Neuronal stem cell (in vitro differentiated cells): ENCODE measurements around the gene CYP27B1.

Experiments used
- DNase-seq: peaks from one replicate; pipeline ENCODE4 v3.0.0-alpha.2; 2013; ENCODE audit warnings: low spot score
- H2AFZ ChIP-seq: one replicate; pipeline ENCODE4 v1.6.1; 2013; ENCODE audit warnings: mild to moderate bottlenecking, low read length, inconsistent platforms
- H2AK5ac ChIP-seq: 2 replicates; pipeline ENCODE4 v1.6.1; 2013; ENCODE audit warnings: low read depth, mild to moderate bottlenecking, inconsistent platforms, low read length, moderate library complexity, mixed read lengths
- H2BK120ac ChIP-seq: 2 replicates; pipeline ENCODE4 v1.6.1; 2013; ENCODE audit warnings: low read depth, mild to moderate bottlenecking, inconsistent platforms, low read length, moderate library complexity, mixed read lengths
- H2BK12ac ChIP-seq: one replicate; pipeline ENCODE4 v1.6.1; 2013; ENCODE audit warnings: low read length, inconsistent platforms
- H2BK15ac ChIP-seq: 2 replicates; pipeline ENCODE4 v1.6.1; 2013; ENCODE audit warnings: mild to moderate bottlenecking, low read length, inconsistent platforms, mixed read lengths
- H2BK5ac ChIP-seq: one replicate; pipeline ENCODE4 v1.6.1; 2013; ENCODE audit warnings: inconsistent platforms, mild to moderate bottlenecking, low read length, moderate library complexity
- H3K14ac ChIP-seq: one replicate; pipeline ENCODE4 v1.6.1; 2013; ENCODE audit warnings: low read length, inconsistent platforms
- H3K18ac ChIP-seq: 2 replicates; pipeline ENCODE4 v1.6.1; 2013; ENCODE audit warnings: low read length, inconsistent platforms
- H3K23ac ChIP-seq: 2 replicates; pipeline ENCODE4 v1.6.1; 2013; ENCODE audit warnings: low read depth, mild to moderate bottlenecking, mixed read lengths, low read length, inconsistent platforms; ENCODE audit not compliant: poor library complexity
- H3K27ac ChIP-seq: replicated peaks from 3 replicates; pipeline ENCODE4 v1.5.1; 2013; ENCODE audit warnings: low read length, inconsistent platforms
- H3K27me3 ChIP-seq, 3 experiments: 2 replicates each; pipeline ENCODE4 v1.6.1; 2013; ENCODE audit warnings: low read length in 3 of 3, mild to moderate bottlenecking in 2 of 3, inconsistent platforms in 1 of 3, low read depth in 1 of 3, mixed read lengths in 1 of 3, moderate library complexity in 1 of 3; ENCODE audit not compliant: control insufficient read depth in 3 of 3, insufficient read depth in 3 of 3
- H3K36me3 ChIP-seq, 2 donors: replicated peaks in 1 of 2; 2 replicates each; pipeline ENCODE4 v1.6.1; 2013; ENCODE audit warnings: low read length in 2 of 2; ENCODE audit not compliant: control insufficient read depth in 2 of 2, insufficient read depth in 2 of 2
- H3K4ac ChIP-seq: 2 replicates; pipeline ENCODE4 v1.6.1; 2013; ENCODE audit warnings: inconsistent platforms, mild to moderate bottlenecking, low read length, moderate library complexity
- H3K4me1 ChIP-seq, 2 donors: 1 replicate in 1 of 2; 2 replicates in 1 of 2; pipeline ENCODE4 v1.6.1; 2013; ENCODE audit warnings: low read length in 2 of 2, low read depth in 1 of 2; ENCODE audit not compliant: control insufficient read depth in 2 of 2, insufficient read depth in 1 of 2
- H3K4me2 ChIP-seq: one replicate; pipeline ENCODE4 v1.6.1; 2013; ENCODE audit warnings: mild to moderate bottlenecking, low read length, inconsistent platforms; ENCODE audit not compliant: insufficient read depth, poor library complexity, severe bottlenecking
- H3K4me3 ChIP-seq, 2 donors: 2 replicates each; pipeline ENCODE4 v1.5.1; 2013; ENCODE audit warnings: low read length in 2 of 2, mild to moderate bottlenecking in 2 of 2, inconsistent platforms in 1 of 2, moderate library complexity in 1 of 2
- H3K79me1 ChIP-seq: one replicate; pipeline ENCODE4 v1.6.1; 2013; ENCODE audit warnings: low read depth, mild to moderate bottlenecking, inconsistent platforms, low read length, moderate library complexity
- H3K9ac ChIP-seq: one replicate; pipeline ENCODE4 v1.6.1; 2013; ENCODE audit warnings: mild to moderate bottlenecking, low read depth, low read length, inconsistent platforms; ENCODE audit not compliant: poor library complexity
- H3K9me3 ChIP-seq, 2 donors: replicated peaks in 1 of 2; 2 replicates each; pipeline versions ENCODE3 to v1.6.1; 2013; ENCODE audit warnings: low read length in 2 of 2, mild to moderate bottlenecking in 2 of 2, inconsistent platforms in 1 of 2, low read depth in 1 of 2, mixed read lengths in 1 of 2, moderate library complexity in 1 of 2; ENCODE audit not compliant: control insufficient read depth in 2 of 2, insufficient read depth in 1 of 2
- H4K8ac ChIP-seq: one replicate; pipeline ENCODE4 v1.6.1; 2013; ENCODE audit warnings: low read depth, mild to moderate bottlenecking, inconsistent platforms, low read length, moderate library complexity
- H4K91ac ChIP-seq: one replicate; pipeline ENCODE4 v1.6.1; 2013; ENCODE audit warnings: low read length, low read depth, mild to moderate bottlenecking, inconsistent platforms; ENCODE audit not compliant: poor library complexity
- WGBS, 2 donors: extraction: QIAGEN DNeasy Blood & Tissue Kit; methylation state at CpG; one replicate each; pipeline ENCODE4 v1.1.7; 2013; ENCODE audit warnings: missing lambda C conversion rate in 2 of 2, mixed read lengths in 1 of 2; ENCODE audit not compliant: insufficient read length in 2 of 2, insufficient replicate concordance in 1 of 2; ENCODE audit errors: extremely low coverage in 2 of 2; 5-methylcytosine and 5-hydroxymethylcytosine counted together

Gene CYP27B1

DNA sequence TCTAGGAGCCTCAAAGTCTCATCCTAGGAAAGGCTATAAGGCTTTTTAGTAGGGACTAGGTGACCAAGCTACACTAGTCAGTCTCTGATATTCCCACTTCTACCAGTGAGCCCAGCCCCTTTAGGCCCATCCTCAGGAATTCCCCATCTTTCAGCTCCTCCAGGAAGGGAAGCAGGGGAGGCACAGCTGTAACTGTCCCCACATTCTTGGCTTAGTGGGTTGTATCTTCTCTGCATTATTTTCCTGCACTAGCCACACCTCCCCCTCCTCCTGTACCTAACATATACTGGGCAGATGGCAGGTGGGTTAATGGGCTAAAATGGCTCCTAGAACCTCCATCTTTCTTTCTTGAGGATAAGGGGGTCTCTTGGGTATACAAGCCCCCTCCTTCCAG, 424 bp upstream of the CYP27B1 start:
- H3K27me3 ChIP-seq, result peaks cover 0 to 49% (median 22%) of the 10 kb centered on the region in 3 experiments
- no peak overlapping the region for H3K14ac ChIP-seq
- H3K9me3 ChIP-seq, result no peaks in the 10 kb centered on the region
- H3K79me1 ChIP-seq, result no peaks in the 10 kb centered on the region
- no peak overlapping the region for H3K4me3 ChIP-seq
- peak overlapping the region; percentile 42 for H3K4me2 ChIP-seq
- no peak overlapping the region for H2AK5ac ChIP-seq
- H3K4ac ChIP-seq, result no peak overlapping the region
- H2BK120ac ChIP-seq, result no peak overlapping the region
- H3K36me3 ChIP-seq, result peaks cover 10 to 63% of the 10 kb centered on the region in 2 donors
- H4K8ac ChIP-seq, result no peak overlapping the region
- no peak overlapping the region for H3K9ac ChIP-seq
- H3K18ac ChIP-seq, result no peak overlapping the region
- no peak for DNase-seq
- no peak overlapping the region for H2BK15ac ChIP-seq
- no peak overlapping the region for H3K23ac ChIP-seq
- peaks cover 0 to 20% of the 10 kb centered on the region in 2 donors for H3K4me1 ChIP-seq
- H3K27ac ChIP-seq, result no peak overlapping the region
- no peak overlapping the region for H2AFZ ChIP-seq
- no peak overlapping the region for H4K91ac ChIP-seq
- no peak overlapping the region for H2BK5ac ChIP-seq
- H2BK12ac ChIP-seq, result no peak overlapping the region

DNA sequence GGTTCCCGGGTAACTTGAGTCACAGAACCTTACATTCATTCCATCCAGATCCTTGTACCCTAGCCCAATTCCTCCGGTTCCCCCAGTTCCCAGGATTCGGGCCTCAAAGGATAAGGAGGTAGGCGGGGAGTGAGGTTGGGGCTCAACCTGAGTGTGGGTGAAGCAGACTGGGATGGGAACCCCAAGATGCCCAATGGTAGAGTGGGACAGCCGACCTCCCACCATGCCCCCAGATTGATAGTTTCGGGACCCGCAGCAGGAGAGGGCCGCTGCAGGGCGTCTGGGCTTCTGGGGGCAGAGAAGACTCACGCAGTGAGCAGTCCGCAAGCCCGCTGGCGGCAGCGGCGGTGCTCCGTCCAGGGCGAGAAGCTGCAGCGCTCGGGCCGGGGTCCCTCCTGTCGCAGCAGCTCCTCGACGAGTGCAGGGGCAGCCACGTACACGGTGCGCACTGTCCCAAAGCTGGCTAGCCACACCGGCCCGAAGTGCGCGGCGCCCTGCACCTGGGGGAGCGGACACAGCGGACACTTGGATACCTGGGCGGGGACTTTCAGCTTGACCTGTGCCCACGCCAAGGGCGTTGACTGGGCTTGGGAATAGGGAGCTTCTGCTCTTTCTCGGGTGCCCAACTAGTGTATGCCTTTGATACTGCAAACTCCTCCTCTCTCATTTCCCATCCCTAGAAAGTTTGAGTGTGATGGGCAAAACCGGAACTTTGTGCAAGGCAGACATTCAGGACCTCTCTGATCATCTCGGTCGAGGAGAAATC, 997 bp downstream of the CYP27B1 start:
- no peak overlapping the region for H2AFZ ChIP-seq
- no peak overlapping the region for H4K8ac ChIP-seq
- no peak overlapping the region for H2BK15ac ChIP-seq
- DNase-seq, result no peak
- H3K36me3 ChIP-seq, result peaks cover 10 to 72% of the 10 kb centered on the region in 2 donors
- no peaks in the 10 kb centered on the region for H3K79me1 ChIP-seq
- H2AK5ac ChIP-seq, result no peak overlapping the region
- peaks cover 0 to 49% (median 22%) of the 10 kb centered on the region in 3 experiments for H3K27me3 ChIP-seq
- no peak overlapping the region for H4K91ac ChIP-seq
- H3K18ac ChIP-seq, result peak overlapping the region; percentile 32
- H3K9ac ChIP-seq, result no peak overlapping the region
- H3K9me3 ChIP-seq, result no peaks in the 10 kb centered on the region
- no CpG with 5 or more reads among the region's 40 CpGs for WGBS, 2 donors
- no peak overlapping the region for H2BK12ac ChIP-seq
- no peak overlapping the region for H3K27ac ChIP-seq
- no peak overlapping the region for H3K4me3 ChIP-seq
- H3K4me1 ChIP-seq, result peaks cover 0 to 15% of the 10 kb centered on the region in 2 donors
- H3K14ac ChIP-seq, result no peak overlapping the region
- peak overlapping the region; percentile 86 for H3K23ac ChIP-seq
- no peak overlapping the region for H3K4ac ChIP-seq
- H2BK120ac ChIP-seq, result no peak overlapping the region
- H3K4me2 ChIP-seq, result no peak overlapping the region
- no peak overlapping the region for H2BK5ac ChIP-seq

DNA sequence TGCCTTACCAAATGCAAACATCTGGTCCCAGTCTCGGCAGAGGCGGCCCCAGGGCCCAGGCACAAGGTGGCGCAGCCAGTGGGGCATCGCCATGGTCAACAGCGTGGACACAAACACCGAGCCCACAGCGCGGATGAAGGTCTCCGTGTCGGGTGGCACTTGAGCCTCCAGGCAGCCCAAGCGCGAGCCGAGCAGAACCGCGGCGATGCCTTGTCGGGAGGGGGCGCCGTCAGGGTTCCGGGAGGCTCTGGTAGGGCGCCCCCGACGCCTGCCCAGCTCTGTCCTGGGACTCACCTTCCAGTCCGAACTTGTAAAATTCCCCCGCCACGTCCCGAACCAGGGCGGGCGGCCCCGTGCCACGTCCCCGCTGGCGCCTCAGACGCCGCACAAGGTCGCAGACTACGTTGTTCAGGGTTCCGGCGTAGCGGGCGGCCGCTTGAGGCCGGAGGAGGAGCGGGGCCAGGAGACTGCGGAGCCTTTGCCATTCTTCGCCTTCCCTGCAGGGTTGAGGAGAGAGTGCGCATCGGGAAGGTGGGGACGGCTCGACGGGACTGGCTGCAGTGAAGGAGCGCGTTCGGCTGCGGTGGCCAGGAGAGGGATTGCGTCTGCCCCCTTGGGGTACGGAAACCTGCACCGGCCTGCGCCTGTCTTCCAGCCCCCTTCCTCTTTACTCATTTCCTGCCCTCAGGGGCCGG, 1.7 kb downstream of the CYP27B1 start:
- H3K9me3 ChIP-seq, result no peaks in the 10 kb centered on the region
- H3K4me1 ChIP-seq, result peaks cover 0 to 13% of the 10 kb centered on the region in 2 donors
- H3K14ac ChIP-seq, result no peak overlapping the region
- WGBS, 2 donors, result no CpG with 5 or more reads among the region's 60 CpGs
- H2BK12ac ChIP-seq, result no peak overlapping the region
- H4K91ac ChIP-seq, result no peak overlapping the region
- H2BK15ac ChIP-seq, result no peak overlapping the region
- H2AK5ac ChIP-seq, result peak overlapping the region; percentile 31
- no peak overlapping the region for H2BK120ac ChIP-seq
- no peak overlapping the region for H2BK5ac ChIP-seq
- no peak overlapping the region for H4K8ac ChIP-seq
- no peak overlapping the region for H3K4ac ChIP-seq
- peak overlapping the region; percentile 87 for H3K23ac ChIP-seq
- H3K9ac ChIP-seq, result peak overlapping the region; percentile 17
- peaks cover 10 to 69% of the 10 kb centered on the region in 2 donors for H3K36me3 ChIP-seq
- H3K27me3 ChIP-seq, result peaks cover 0 to 49% (median 22%) of the 10 kb centered on the region in 3 experiments
- H3K27ac ChIP-seq, result no peak overlapping the region
- DNase-seq, result no peak
- peak overlapping the region; percentile 53 for H3K4me2 ChIP-seq
- H3K4me3 ChIP-seq, result peak overlapping the region in 1 of 2 donors; percentile 53
- H3K18ac ChIP-seq, result peak overlapping the region; percentile 49
- no peaks in the 10 kb centered on the region for H3K79me1 ChIP-seq
- no peak overlapping the region for H2AFZ ChIP-seq

DNA sequence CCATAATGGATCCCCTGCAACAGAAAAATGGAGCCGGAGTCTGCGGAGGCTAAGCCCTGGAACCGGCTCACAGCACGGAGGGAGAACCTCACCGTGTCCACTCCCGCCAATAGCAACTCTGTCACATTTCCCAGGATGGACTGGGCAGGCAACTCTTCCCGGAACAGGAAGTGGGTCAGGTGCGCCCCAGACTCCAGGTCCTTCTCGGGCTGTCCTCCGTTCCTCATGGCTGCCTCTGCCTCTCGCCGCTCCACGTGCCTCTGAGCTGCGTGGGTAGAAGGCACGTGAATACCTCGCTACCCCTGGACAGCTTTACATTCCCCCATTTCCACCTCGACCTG, 2.2 kb downstream of the CYP27B1 start:
- no CpG with 5 or more reads among the region's 17 CpGs for WGBS, 2 donors
- H3K4me1 ChIP-seq, result peaks cover 0 to 13% of the 10 kb centered on the region in 2 donors
- H4K8ac ChIP-seq, result no peak overlapping the region
- peak overlapping the region; percentile 31 for H2AK5ac ChIP-seq
- H3K79me1 ChIP-seq, result no peaks in the 10 kb centered on the region
- peaks cover 0 to 49% (median 22%) of the 10 kb centered on the region in 3 experiments for H3K27me3 ChIP-seq
- H3K36me3 ChIP-seq, result peaks cover 8 to 69% of the 10 kb centered on the region in 2 donors
- H3K9ac ChIP-seq, result peak overlapping the region; percentile 17
- no peak overlapping the region for H3K4ac ChIP-seq
- H2BK12ac ChIP-seq, result no peak overlapping the region
- no peak overlapping the region for H3K4me3 ChIP-seq
- no peak overlapping the region for H3K18ac ChIP-seq
- no peak overlapping the region for H4K91ac ChIP-seq
- no peaks in the 10 kb centered on the region for H3K9me3 ChIP-seq
- peak overlapping the region; percentile 77 for H3K23ac ChIP-seq
- no peak overlapping the region for H3K14ac ChIP-seq
- H2BK5ac ChIP-seq, result no peak overlapping the region
- no peak overlapping the region for H2BK120ac ChIP-seq
- DNase-seq, result no peak
- H3K27ac ChIP-seq, result no peak overlapping the region
- H2AFZ ChIP-seq, result no peak overlapping the region
- no peak overlapping the region for H2BK15ac ChIP-seq
- H3K4me2 ChIP-seq, result no peak overlapping the region
